GM23248 (cell line): ENCODE results near the gene PRDM12.

ENCODE experiments used
- EZH2 ChIP-seq: fragments of 200-600 bp; sonication (generic); IDR thresholded peaks from 2 replicates; pipeline ENCODE4 v1.6.1; 2018; ENCODE audit warnings: antibody characterized with exemption, mild to moderate bottlenecking; ENCODE audit not compliant: insufficient read depth, poor library complexity, severe bottlenecking
- EZH2phosphoT487 ChIP-seq: fragments of 200-600 bp; sonication (generic); IDR thresholded peaks from 2 replicates; pipeline ENCODE4 v1.6.1; 2018; ENCODE audit warnings: antibody characterized with exemption, moderate library complexity, mild to moderate bottlenecking, low read depth; ENCODE audit not compliant: insufficient read depth

DNA sequence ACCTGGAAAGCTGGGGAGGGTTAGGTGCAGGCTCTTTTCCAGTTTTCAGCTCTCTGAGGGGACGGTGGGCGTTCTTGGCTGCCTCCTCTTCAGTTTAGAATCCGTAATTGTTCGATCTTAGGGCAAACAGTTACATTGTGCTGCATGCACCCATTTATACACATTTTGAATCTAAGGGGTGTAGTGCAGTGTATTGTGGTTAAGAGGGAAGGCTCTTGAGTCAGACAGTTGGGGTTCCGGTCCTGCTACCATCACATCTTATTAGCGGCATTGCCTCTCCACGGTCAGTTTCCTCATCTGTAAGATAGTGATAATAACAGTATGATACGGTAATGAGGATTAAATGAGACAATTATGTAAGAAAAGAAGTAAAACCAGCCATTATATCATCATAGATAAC, 29.8 kb downstream of the PRDM12 start:
- TF ChIP-seq EZH2 (no peak), EZH2phosphoT487 (no peak)
